ENCODE results near the gene KNDC1. TPM values are rescaled to one million over a fixed set of nuclear protein-coding genes. Genes with fewer than 3 reads are reported as not detected.

The KNDC1 gene
- total RNA-seq, 3 donors from 2014 or later: 0.98 to 2.3 TPM; not detected in 1

- no peaks in the 10 kb centered on the region for H3K36me3 ChIP-seq
- H3K27ac ChIP-seq: no peak overlapping the region
- peaks cover 0 to 24% of the 10 kb centered on the region in 2 donors for H3K27me3 ChIP-seq
- no peak overlapping the region for H3K4me3 ChIP-seq
- H3K9me3 ChIP-seq: no peaks in the 10 kb centered on the region
- intact Hi-C loops (cut with DNase I; ENCODE audit: low total_unique reads): no loop called here
- no peaks in the 10 kb centered on the region for H3K4me1 ChIP-seq
- no peak for TF ChIP-seq POLR2A (IDR thresholded peaks at IDR 0.05)
- no peak for TF ChIP-seq CTCF (IDR thresholded peaks at IDR 0.05)
- TF ChIP-seq POLR2AphosphoS5 (IDR thresholded peaks at IDR 0.05): no peak
- no peak for DNase-seq (ENCODE audit: low spot score in 2 of 2)
These were observed 23.0 kb downstream of the KNDC1 start for GRCh38 chr10:133182791-133183645.

GRCh38 chr10:133183646-133184378 lies 23.8 kb downstream of the KNDC1 start:
- Histone ChIP-seq H3K4me1 (no peaks in the 10 kb centered on the region), H3K27ac (no peak overlapping the region), H3K9me3 (no peaks in the 10 kb centered on the region), H3K36me3 (no peaks in the 10 kb centered on the region), H3K4me3 (no peak overlapping the region), H3K27me3 (peaks cover 0 to 24% of the 10 kb centered on the region in 2 donors)
- DNase-seq (ENCODE audit: low spot score in 2 of 2): no peak
- intact Hi-C loops (cut with DNase I; ENCODE audit: low total_unique reads): no loop called here
- TF ChIP-seq POLR2A (IDR thresholded peaks at IDR 0.05) (no peak), CTCF (IDR thresholded peaks at IDR 0.05) (no peak), POLR2AphosphoS5 (IDR thresholded peaks at IDR 0.05) (no peak)

GRCh38 chr10:133184591-133185244 lies 24.7 kb downstream of the KNDC1 start:
- H3K27ac ChIP-seq: no peak overlapping the region
- H3K4me3 ChIP-seq: no peak overlapping the region
- no peak for TF ChIP-seq POLR2A (IDR thresholded peaks at IDR 0.05)
- no peak for TF ChIP-seq CTCF (IDR thresholded peaks at IDR 0.05)
- no peak for TF ChIP-seq POLR2AphosphoS5 (IDR thresholded peaks at IDR 0.05)
- peaks cover 0 to 24% of the 10 kb centered on the region in 2 donors for H3K27me3 ChIP-seq
- intact Hi-C loops (cut with DNase I; ENCODE audit: low total_unique reads): no loop called here
- no peaks in the 10 kb centered on the region for H3K36me3 ChIP-seq
- no peaks in the 10 kb centered on the region for H3K4me1 ChIP-seq
- H3K9me3 ChIP-seq: no peaks in the 10 kb centered on the region
- DNase-seq (ENCODE audit: low spot score in 2 of 2): no peak

GRCh38 chr10:133185421-133185820 lies 25.4 kb downstream of the KNDC1 start:
- Histone ChIP-seq H3K27me3 (peaks cover 0 to 20% of the 10 kb centered on the region in 2 donors), H3K4me3 (no peak overlapping the region), H3K4me1 (no peaks in the 10 kb centered on the region), H3K27ac (no peak overlapping the region), H3K9me3 (no peaks in the 10 kb centered on the region), H3K36me3 (no peaks in the 10 kb centered on the region)
- intact Hi-C loops (cut with DNase I; ENCODE audit: low total_unique reads): no loop called here
- TF ChIP-seq CTCF (IDR thresholded peaks at IDR 0.05) (no peak), POLR2AphosphoS5 (IDR thresholded peaks at IDR 0.05) (no peak), POLR2A (IDR thresholded peaks at IDR 0.05) (no peak)
- no peak for DNase-seq (ENCODE audit: low spot score in 2 of 2)
